ENCODE measurements around the gene CDK5RAP1.

Gene CDK5RAP1

DNA sequence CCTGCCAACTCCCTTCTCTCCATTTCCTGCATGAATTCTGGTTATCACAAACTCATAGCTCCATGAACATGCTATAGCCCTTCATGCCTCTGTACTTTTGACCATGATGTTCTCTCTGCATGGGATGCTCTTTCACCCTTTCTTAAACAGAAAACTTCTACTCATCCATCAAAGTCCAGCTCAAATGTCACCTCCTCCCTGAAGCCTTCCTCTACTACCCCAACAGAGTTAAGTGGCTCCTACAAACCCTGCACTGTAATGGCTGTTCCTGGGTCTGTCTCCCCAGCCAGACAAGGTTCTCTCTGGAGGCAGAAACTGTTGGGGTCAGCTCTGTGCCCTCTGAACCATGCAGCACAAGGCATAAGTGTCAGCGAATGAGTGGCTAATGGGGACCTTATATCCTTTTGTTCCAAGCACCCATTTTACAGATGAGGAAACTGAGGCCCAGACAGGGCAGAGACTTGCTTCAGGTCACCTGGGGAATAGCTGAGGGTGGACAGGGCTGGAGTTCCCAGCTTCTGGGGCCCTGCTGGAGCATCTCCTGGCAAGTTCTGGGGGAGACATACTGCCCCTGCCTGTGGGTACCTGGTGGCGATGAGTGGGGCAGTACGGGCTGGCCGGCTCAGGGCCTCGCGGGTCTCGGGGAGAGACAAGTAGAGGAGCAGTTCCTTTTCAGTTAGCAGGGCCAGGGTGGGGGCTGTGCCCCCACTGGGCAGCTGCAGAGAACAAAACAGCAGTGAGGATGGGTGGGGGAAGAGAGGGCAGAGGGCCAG, 10.6 kb upstream of the CDK5RAP1 start:
- H3K9me3 ChIP-seq (ENCODE audit: severe bottlenecking): no peaks in the 10 kb centered on the region
- peaks cover 14% of the 10 kb centered on the region for H3K36me3 ChIP-seq
- H3K27ac ChIP-seq: no peak overlapping the region
- no peaks in the 10 kb centered on the region for H3K27me3 ChIP-seq (ENCODE audit: insufficient read depth, low read depth, severe bottlenecking)
- TF ChIP-seq, protein P1, sequence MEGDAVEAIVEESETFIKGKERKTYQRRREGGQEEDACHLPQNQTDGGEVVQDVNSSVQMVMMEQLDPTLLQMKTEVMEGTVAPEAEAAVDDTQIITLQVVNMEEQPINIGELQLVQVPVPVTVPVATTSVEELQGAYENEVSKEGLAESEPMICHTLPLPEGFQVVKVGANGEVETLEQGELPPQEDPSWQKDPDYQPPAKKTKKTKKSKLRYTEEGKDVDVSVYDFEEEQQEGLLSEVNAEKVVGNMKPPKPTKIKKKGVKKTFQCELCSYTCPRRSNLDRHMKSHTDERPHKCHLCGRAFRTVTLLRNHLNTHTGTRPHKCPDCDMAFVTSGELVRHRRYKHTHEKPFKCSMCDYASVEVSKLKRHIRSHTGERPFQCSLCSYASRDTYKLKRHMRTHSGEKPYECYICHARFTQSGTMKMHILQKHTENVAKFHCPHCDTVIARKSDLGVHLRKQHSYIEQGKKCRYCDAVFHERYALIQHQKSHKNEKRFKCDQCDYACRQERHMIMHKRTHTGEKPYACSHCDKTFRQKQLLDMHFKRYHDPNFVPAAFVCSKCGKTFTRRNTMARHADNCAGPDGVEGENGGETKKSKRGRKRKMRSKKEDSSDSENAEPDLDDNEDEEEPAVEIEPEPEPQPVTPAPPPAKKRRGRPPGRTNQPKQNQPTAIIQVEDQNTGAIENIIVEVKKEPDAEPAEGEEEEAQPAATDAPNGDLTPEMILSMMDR (IDR thresholded peaks at IDR 0.05; ENCODE audit: low read depth, low read length): no peak
- no peak overlapping the region for H3K4me3 ChIP-seq (ENCODE audit: low read depth, low read length)
- no peak for DNase-seq

DNA sequence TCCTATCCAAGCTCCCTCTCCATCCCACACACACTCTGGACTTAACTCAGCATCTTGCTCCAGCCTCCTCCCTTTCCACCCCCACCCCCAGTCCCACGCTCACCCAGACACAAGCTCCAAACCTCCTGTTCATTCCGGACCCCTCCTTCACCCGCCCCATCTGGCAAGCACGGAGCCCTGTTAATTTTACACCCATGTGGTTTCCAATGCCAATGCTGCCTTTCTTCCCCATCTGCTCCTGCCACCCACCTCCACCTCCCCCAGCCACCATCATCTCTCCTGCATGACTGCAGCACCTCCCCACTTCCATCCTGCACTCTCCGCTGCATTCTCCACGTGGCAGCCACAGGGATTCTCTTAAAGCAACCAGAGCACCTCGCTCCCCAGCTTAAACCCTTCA, 9.9 kb upstream of the CDK5RAP1 start:
- Histone ChIP-seq H3K27ac (no peak overlapping the region), H3K36me3 (peaks cover 14% of the 10 kb centered on the region), H3K4me3 (ENCODE audit: low read depth, low read length) (no peak overlapping the region), H3K27me3 (ENCODE audit: insufficient read depth, low read depth, severe bottlenecking) (no peaks in the 10 kb centered on the region), H3K9me3 (ENCODE audit: severe bottlenecking) (no peaks in the 10 kb centered on the region)
- TF ChIP-seq, protein P1 (IDR thresholded peaks at IDR 0.05; ENCODE audit: low read depth, low read length): no peak
- no peak for DNase-seq

DNA sequence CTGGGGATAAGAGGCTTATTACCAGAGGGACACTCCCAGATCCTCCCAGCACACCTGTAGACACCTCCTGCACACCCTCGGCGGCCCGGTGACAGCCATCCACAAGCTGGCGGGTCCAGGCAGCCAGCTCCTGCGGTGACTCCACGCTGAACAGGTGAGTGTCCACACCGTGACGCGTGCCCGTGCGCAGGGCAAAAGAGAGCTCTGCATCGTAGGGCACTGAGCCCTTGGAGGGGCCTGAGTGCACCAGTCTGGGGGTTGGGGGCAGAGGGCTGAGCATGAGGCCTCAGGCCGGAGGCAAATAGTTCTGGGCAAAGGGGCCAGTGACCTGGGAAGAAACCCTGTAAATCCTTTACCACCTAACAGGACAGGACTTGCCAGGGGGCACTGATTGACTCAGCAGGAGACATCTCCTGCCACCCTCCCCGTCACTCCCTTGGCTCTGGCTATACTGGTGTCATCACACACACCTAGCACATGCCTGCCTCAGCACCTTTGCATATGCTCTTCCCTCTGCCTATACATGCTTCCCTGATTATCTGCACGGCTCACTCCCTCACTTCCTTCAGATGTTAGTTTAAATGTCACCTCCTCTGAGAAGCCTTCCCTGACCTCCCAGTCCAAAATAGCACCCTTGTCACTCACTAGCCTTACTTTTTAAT, 8.9 kb upstream of the CDK5RAP1 start:
- no peaks in the 10 kb centered on the region for H3K9me3 ChIP-seq (ENCODE audit: severe bottlenecking)
- H3K36me3 ChIP-seq: peaks cover 14% of the 10 kb centered on the region
- no peak for DNase-seq
- no peaks in the 10 kb centered on the region for H3K27me3 ChIP-seq (ENCODE audit: insufficient read depth, low read depth, severe bottlenecking)
- no peak overlapping the region for H3K4me3 ChIP-seq (ENCODE audit: low read depth, low read length)
- H3K27ac ChIP-seq: no peak overlapping the region
- TF ChIP-seq, protein P1 (IDR thresholded peaks at IDR 0.05; ENCODE audit: low read depth, low read length): no peak

DNA sequence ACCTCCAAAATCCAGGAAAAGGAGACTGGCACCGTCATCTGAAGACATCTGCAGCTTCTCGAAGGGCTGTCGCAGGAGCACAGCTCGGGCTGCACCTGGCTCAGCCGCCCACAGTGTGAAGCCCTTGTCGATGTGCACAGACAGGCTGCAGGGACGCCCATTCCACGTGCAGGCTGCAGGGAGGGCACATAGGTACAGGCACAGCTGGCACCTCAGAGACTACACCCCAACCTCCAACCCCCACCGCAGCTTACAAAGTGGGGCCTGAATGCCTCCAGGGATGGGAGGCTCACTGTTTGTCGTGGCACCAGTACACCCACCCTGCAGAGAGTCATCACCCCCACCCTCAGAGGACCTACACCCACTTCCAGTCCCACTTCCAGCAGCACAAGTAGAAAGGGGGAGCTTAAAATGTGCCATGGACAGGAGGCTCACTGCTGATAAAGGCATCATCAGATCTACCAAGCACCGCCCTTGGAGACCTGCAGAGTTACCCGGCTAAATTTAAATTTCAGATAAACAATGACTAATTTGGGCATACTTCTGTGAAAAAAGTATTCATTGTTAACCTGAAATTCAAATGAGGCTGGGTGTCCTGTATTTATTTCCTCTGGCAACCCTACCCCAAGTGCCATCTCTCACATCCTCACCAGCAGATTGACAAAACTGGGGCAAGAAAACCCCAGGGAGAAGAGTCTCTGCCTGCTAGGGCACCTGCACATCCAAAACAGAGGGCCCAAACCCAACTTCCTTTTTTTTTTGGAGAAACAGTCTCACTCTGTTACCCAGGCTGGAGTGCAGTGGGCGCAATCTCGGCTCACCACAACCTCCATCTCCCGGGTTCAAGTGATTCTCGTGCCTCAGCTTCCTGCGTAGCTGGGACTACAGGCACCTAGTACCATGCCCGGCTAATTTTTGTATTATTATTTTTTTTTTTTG, 7.7 kb upstream of the CDK5RAP1 start:
- no peaks in the 10 kb centered on the region for H3K27me3 ChIP-seq (ENCODE audit: insufficient read depth, low read depth, severe bottlenecking)
- DNase-seq: no peak
- TF ChIP-seq, protein P1 (IDR thresholded peaks at IDR 0.05; ENCODE audit: low read depth, low read length): no peak
- H3K36me3 ChIP-seq: peaks cover 17% of the 10 kb centered on the region
- H3K27ac ChIP-seq: no peak overlapping the region
- H3K4me3 ChIP-seq (ENCODE audit: low read depth, low read length): no peak overlapping the region
- H3K9me3 ChIP-seq (ENCODE audit: severe bottlenecking): no peaks in the 10 kb centered on the region

GRCh38 chr20:33408313-33408712, 7.0 kb upstream of the CDK5RAP1 start:
- DNase-seq: no peak
- H3K36me3 ChIP-seq: peaks cover 17% of the 10 kb centered on the region
- no peaks in the 10 kb centered on the region for H3K9me3 ChIP-seq (ENCODE audit: severe bottlenecking)
- H3K27ac ChIP-seq: no peak overlapping the region
- H3K27me3 ChIP-seq (ENCODE audit: insufficient read depth, low read depth, severe bottlenecking): no peaks in the 10 kb centered on the region
- H3K4me3 ChIP-seq (ENCODE audit: low read depth, low read length): no peak overlapping the region
- TF ChIP-seq, protein P1 (IDR thresholded peaks at IDR 0.05; ENCODE audit: low read depth, low read length): no peak

All from WERI-Rb-1 (cell line).